ENCODE data around the gene PGAM1.
A peak's percentile ranks its signal among the peaks of the same experiment; 100 is the strongest.
"Not testable (repeated sequence)": the region's sequence is repeated elsewhere in the genome, so short reads cannot be mapped to it uniquely, and the experiment has no call there.

The PGAM1 gene

GRCh38 chr10:97401455-97401919 is 24.5 kb upstream of the PGAM1 start:
- H4K20me1 ChIP-seq (ENCODE audit: insufficient read depth, low read length): no peaks in the 10 kb centered on the region
- H3K9me3 ChIP-seq (ENCODE audit: low read length): no peaks in the 10 kb centered on the region
- H3K4me2 ChIP-seq (ENCODE audit: low read length): peak overlapping the region; percentile 94
- H3K36me3 ChIP-seq (ENCODE audit: insufficient read depth, low read length): no peaks in the 10 kb centered on the region; the same call in 1 of the 2 replicates
- no peak for TF ChIP-seq CTCF (IDR thresholded peaks at IDR 0.05; ENCODE audit: low read length)
- no peak for TF ChIP-seq EZH2 (IDR thresholded peaks at IDR 0.05; ENCODE audit: borderline replicate concordance, low read length)
- H3K4me1 ChIP-seq (ENCODE audit: insufficient read depth, low read length, severe bottlenecking): peaks cover 15% of the 10 kb centered on the region
- H3K79me2 ChIP-seq (ENCODE audit: insufficient read depth, low read length): no peaks in the 10 kb centered on the region
- peak overlapping the region; percentile 46; the same call in 1 of the 2 replicates for H3K9ac ChIP-seq (ENCODE audit: low read length)
- no peaks in the 10 kb centered on the region for H3K9me2 ChIP-seq (ENCODE audit: low read depth, low read length)
- H2AFZ ChIP-seq (ENCODE audit: low read length): 0 out of 2 replicates have a peak overlapping the region, but pooled peaks have one; percentile 74
- H3K4me3 ChIP-seq (ENCODE audit: low read depth, low read length, poor library complexity, severe bottlenecking): peak overlapping the region; percentile 80
- no peaks in the 10 kb centered on the region for H3K27me3 ChIP-seq (ENCODE audit: insufficient read depth, low read length)
- H3K27ac ChIP-seq (ENCODE audit: low read depth, low read length, poor library complexity, severe bottlenecking): no peak overlapping the region
- no peaks in the 10 kb centered on the region for H3F3A ChIP-seq (ENCODE audit: insufficient read depth, low read length)

- no peak overlapping the region for H2AFZ ChIP-seq (ENCODE audit: low read length)
- H3K79me2 ChIP-seq (ENCODE audit: insufficient read depth, low read length): no peaks in the 10 kb centered on the region
- no peaks in the 10 kb centered on the region for H4K20me1 ChIP-seq (ENCODE audit: insufficient read depth, low read length)
- no peak overlapping the region for H3K9ac ChIP-seq (ENCODE audit: low read length)
- no peak overlapping the region for H3K27ac ChIP-seq (ENCODE audit: low read depth, low read length, poor library complexity, severe bottlenecking)
- no peaks in the 10 kb centered on the region for H3K36me3 ChIP-seq (ENCODE audit: insufficient read depth, low read length)
- no peak overlapping the region for H3K4me3 ChIP-seq (ENCODE audit: low read depth, low read length, poor library complexity, severe bottlenecking)
- no peaks in the 10 kb centered on the region for H3K27me3 ChIP-seq (ENCODE audit: insufficient read depth, low read length)
- H3K9me2 ChIP-seq (ENCODE audit: low read depth, low read length): no peaks in the 10 kb centered on the region
- peaks cover 21% of the 10 kb centered on the region for H3K4me1 ChIP-seq (ENCODE audit: insufficient read depth, low read length, severe bottlenecking)
- H3F3A ChIP-seq (ENCODE audit: insufficient read depth, low read length): no peaks in the 10 kb centered on the region
- TF ChIP-seq CTCF (IDR thresholded peaks at IDR 0.05; ENCODE audit: low read length) (no peak), EZH2 (IDR thresholded peaks at IDR 0.05; ENCODE audit: borderline replicate concordance, low read length) (no peak)
- no peaks in the 10 kb centered on the region for H3K9me3 ChIP-seq (ENCODE audit: low read length)
- H3K4me2 ChIP-seq (ENCODE audit: low read length): no peak overlapping the region
Observed at GRCh38 chr10:97404044-97404443, 21.9 kb upstream of the PGAM1 start.

GRCh38 chr10:97406064-97406463 is 19.9 kb upstream of the PGAM1 start:
- no peak overlapping the region for H3K27ac ChIP-seq (ENCODE audit: low read depth, low read length, poor library complexity, severe bottlenecking)
- no peak overlapping the region for H3K4me2 ChIP-seq (ENCODE audit: low read length)
- H3K27me3 ChIP-seq (ENCODE audit: insufficient read depth, low read length): no peaks in the 10 kb centered on the region
- H3K79me2 ChIP-seq (ENCODE audit: insufficient read depth, low read length): no peaks in the 10 kb centered on the region
- no peaks in the 10 kb centered on the region for H3F3A ChIP-seq (ENCODE audit: insufficient read depth, low read length)
- TF ChIP-seq EZH2 (IDR thresholded peaks at IDR 0.05; ENCODE audit: borderline replicate concordance, low read length): no peak
- no peak for TF ChIP-seq CTCF (IDR thresholded peaks at IDR 0.05; ENCODE audit: low read length)
- no peak overlapping the region for H3K4me3 ChIP-seq (ENCODE audit: low read depth, low read length, poor library complexity, severe bottlenecking)
- H3K9me2 ChIP-seq (ENCODE audit: low read depth, low read length): no peaks in the 10 kb centered on the region
- no peaks in the 10 kb centered on the region for H4K20me1 ChIP-seq (ENCODE audit: insufficient read depth, low read length)
- peaks cover 11% of the 10 kb centered on the region for H3K4me1 ChIP-seq (ENCODE audit: insufficient read depth, low read length, severe bottlenecking)
- no peaks in the 10 kb centered on the region for H3K9me3 ChIP-seq (ENCODE audit: low read length)
- H3K36me3 ChIP-seq (ENCODE audit: insufficient read depth, low read length): no peaks in the 10 kb centered on the region
- H3K9ac ChIP-seq (ENCODE audit: low read length): no peak overlapping the region
- no peak overlapping the region for H2AFZ ChIP-seq (ENCODE audit: low read length)

- not testable (repeated sequence) for H2AFZ ChIP-seq (ENCODE audit: low read length); H3K9me2 ChIP-seq (ENCODE audit: low read depth, low read length); H3K4me1 ChIP-seq (ENCODE audit: insufficient read depth, low read length, severe bottlenecking); H3K4me2 ChIP-seq (ENCODE audit: low read length); H4K20me1 ChIP-seq (ENCODE audit: insufficient read depth, low read length); H3K4me3 ChIP-seq (ENCODE audit: low read depth, low read length, poor library complexity, severe bottlenecking); H3K27me3 ChIP-seq (ENCODE audit: insufficient read depth, low read length); H3K27ac ChIP-seq (ENCODE audit: low read depth, low read length, poor library complexity, severe bottlenecking); H3K36me3 ChIP-seq (ENCODE audit: insufficient read depth, low read length); H3F3A ChIP-seq (ENCODE audit: insufficient read depth, low read length); H3K9me3 ChIP-seq (ENCODE audit: low read length); H3K9ac ChIP-seq (ENCODE audit: low read length); H3K79me2 ChIP-seq (ENCODE audit: insufficient read depth, low read length)
Observed at GRCh38 chr10:97406483-97406882, 19.5 kb upstream of the PGAM1 start.

All from OCI-LY1 (cell line).